ENCODE results near the gene B3GALT4. TPM values are rescaled to one million over a fixed set of nuclear protein-coding genes. Genes with fewer than 3 reads are reported as not detected.

The B3GALT4 gene
- total and polyA plus RNA-seq, 2 experiments from 2014 or later = 2.6 to 2.7 TPM

- peaks cover 41% of the 10 kb centered on the region for H3K36me3 ChIP-seq (ENCODE audit: low read depth)
- H3F3A ChIP-seq (ENCODE audit: insufficient read depth) = peaks cover 56% of the 10 kb centered on the region
- no peaks in the 10 kb centered on the region for H3K27me3 ChIP-seq (replicated peaks; ENCODE audit: insufficient read depth)
- in situ Hi-C loops (cut with MboI) = no loop called here
- H3K4me2 ChIP-seq (ENCODE audit: unreplicated experiment) = no peak overlapping the region
- peaks cover 4% of the 10 kb centered on the region; the same call in 1 of the 2 replicates for H4K20me1 ChIP-seq (ENCODE audit: insufficient read depth)
- H3K27ac ChIP-seq = peak overlapping the region; percentile 40
- no peaks in the 10 kb centered on the region for H3K9me2 ChIP-seq (ENCODE audit: insufficient read depth)
- 70 to 74% methylated on average over 37 to 39 of the region's 39 CpGs for WGBS, 2 experiments (ENCODE audit: low coverage in 1 of 2, low lambda C conversion rate in 2 of 2, missing lambda C conversion rate in 2 of 2)
- no peak overlapping the region for H2AFZ ChIP-seq
- H3K4me3 ChIP-seq = peak overlapping the region; percentile 61
- H3K9ac ChIP-seq = peak overlapping the region; percentile 88
- DNase-seq = peak; percentile 19
- H3K9me3 ChIP-seq (ENCODE audit: low read depth) = no peaks in the 10 kb centered on the region
- TF ChIP-seq EZH2phosphoT487 (IDR thresholded peaks at IDR 0.05; ENCODE audit: insufficient read depth, low read depth) (no peak), EZH2 (IDR thresholded peaks at IDR 0.05; ENCODE audit: insufficient read depth, poor library complexity, severe bottlenecking) (no peak)
- peaks cover 37% of the 10 kb centered on the region for H3K79me2 ChIP-seq (ENCODE audit: insufficient read depth)
- peaks cover 35% of the 10 kb centered on the region for H3K4me1 ChIP-seq (ENCODE audit: insufficient read depth)
Observed at GRCh38 chr6:33277663-33278391, 904 bp downstream of the B3GALT4 start.

DNA sequence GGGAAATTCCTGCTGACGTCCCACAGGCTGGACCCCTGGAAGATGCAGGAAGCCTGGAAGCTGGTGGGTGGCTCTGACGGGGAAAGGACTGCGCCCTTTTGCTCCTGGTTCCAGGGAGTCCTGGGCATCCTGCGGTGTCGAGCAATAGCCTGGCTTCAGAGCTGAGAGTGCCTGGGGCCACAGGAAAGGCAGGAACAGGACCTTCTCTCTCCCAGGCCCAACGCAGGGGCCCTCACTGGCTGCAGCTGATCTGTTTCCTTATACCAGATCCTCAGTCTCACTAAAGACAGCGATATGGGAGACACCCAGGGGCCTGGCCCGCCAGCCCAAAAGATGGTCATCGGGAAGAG, 1.4 kb downstream of the B3GALT4 start:
- peaks cover 37% of the 10 kb centered on the region for H3K79me2 ChIP-seq (ENCODE audit: insufficient read depth)
- H3F3A ChIP-seq (ENCODE audit: insufficient read depth) = peaks cover 50% of the 10 kb centered on the region
- no peak overlapping the region for H2AFZ ChIP-seq
- in situ Hi-C loops (cut with MboI) = no loop called here
- peaks cover 40% of the 10 kb centered on the region for H3K36me3 ChIP-seq (ENCODE audit: low read depth)
- H3K9ac ChIP-seq = no peak overlapping the region
- H3K4me2 ChIP-seq (ENCODE audit: unreplicated experiment) = no peak overlapping the region
- H3K9me2 ChIP-seq (ENCODE audit: insufficient read depth) = no peaks in the 10 kb centered on the region
- no peak overlapping the region for H3K4me3 ChIP-seq
- WGBS, 2 experiments (ENCODE audit: low coverage in 1 of 2, low lambda C conversion rate in 2 of 2, missing lambda C conversion rate in 2 of 2) = 72 to 73% methylated on average over 9 of the region's 9 CpGs
- H3K27me3 ChIP-seq (replicated peaks; ENCODE audit: insufficient read depth) = no peaks in the 10 kb centered on the region
- no peak overlapping the region for H3K27ac ChIP-seq
- H4K20me1 ChIP-seq (ENCODE audit: insufficient read depth) = peaks cover 4% of the 10 kb centered on the region; the same call in 1 of the 2 replicates
- TF ChIP-seq EZH2phosphoT487 (IDR thresholded peaks at IDR 0.05; ENCODE audit: insufficient read depth, low read depth) = no peak
- TF ChIP-seq EZH2 (IDR thresholded peaks at IDR 0.05; ENCODE audit: insufficient read depth, poor library complexity, severe bottlenecking) = no peak
- no peaks in the 10 kb centered on the region for H3K9me3 ChIP-seq (ENCODE audit: low read depth)
- DNase-seq = peak; percentile 40
- H3K4me1 ChIP-seq (ENCODE audit: insufficient read depth) = peaks cover 33% of the 10 kb centered on the region

- Histone ChIP-seq H3F3A (ENCODE audit: insufficient read depth) (peaks cover 46% of the 10 kb centered on the region), H4K20me1 (ENCODE audit: insufficient read depth) (peaks cover 3% of the 10 kb centered on the region; the same call in 1 of the 2 replicates), H3K27me3 (replicated peaks; ENCODE audit: insufficient read depth) (no peaks in the 10 kb centered on the region), H3K79me2 (ENCODE audit: insufficient read depth) (peaks cover 37% of the 10 kb centered on the region), H3K36me3 (ENCODE audit: low read depth) (peaks cover 40% of the 10 kb centered on the region), H3K9me2 (ENCODE audit: insufficient read depth) (no peaks in the 10 kb centered on the region), H3K9ac (no peak overlapping the region), H3K4me3 (no peak overlapping the region), H3K9me3 (ENCODE audit: low read depth) (no peaks in the 10 kb centered on the region), H3K4me1 (ENCODE audit: insufficient read depth) (peaks cover 28% of the 10 kb centered on the region), H3K4me2 (ENCODE audit: unreplicated experiment) (no peak overlapping the region), H3K27ac (no peak overlapping the region), H2AFZ (no peak overlapping the region)
- in situ Hi-C loops (cut with MboI) = no loop called here
- 92% methylated on average over 3 of the region's 3 CpGs for WGBS, 2 experiments (ENCODE audit: low coverage in 1 of 2, low lambda C conversion rate in 2 of 2, missing lambda C conversion rate in 2 of 2)
- no peak for TF ChIP-seq EZH2 (IDR thresholded peaks at IDR 0.05; ENCODE audit: insufficient read depth, poor library complexity, severe bottlenecking)
- TF ChIP-seq EZH2phosphoT487 (IDR thresholded peaks at IDR 0.05; ENCODE audit: insufficient read depth, low read depth) = no peak
- DNase-seq = no peak
Observed at GRCh38 chr6:33278810-33279209, 1.9 kb downstream of the B3GALT4 start.

- no peaks in the 10 kb centered on the region for H3K9me3 ChIP-seq (ENCODE audit: low read depth)
- H3K79me2 ChIP-seq (ENCODE audit: insufficient read depth) = peaks cover 36% of the 10 kb centered on the region
- H3K4me3 ChIP-seq = no peak overlapping the region
- no peak for DNase-seq
- H4K20me1 ChIP-seq (ENCODE audit: insufficient read depth) = no peaks in the 10 kb centered on the region; the same call in 1 of the 2 replicates
- peaks cover 41% of the 10 kb centered on the region for H3F3A ChIP-seq (ENCODE audit: insufficient read depth)
- H3K9me2 ChIP-seq (ENCODE audit: insufficient read depth) = no peaks in the 10 kb centered on the region
- H3K4me1 ChIP-seq (ENCODE audit: insufficient read depth) = peaks cover 24% of the 10 kb centered on the region
- H3K9ac ChIP-seq = no peak overlapping the region
- H3K27ac ChIP-seq = no peak overlapping the region
- no peaks in the 10 kb centered on the region for H3K27me3 ChIP-seq (replicated peaks; ENCODE audit: insufficient read depth)
- no peak overlapping the region for H2AFZ ChIP-seq
- no peak for TF ChIP-seq EZH2 (IDR thresholded peaks at IDR 0.05; ENCODE audit: insufficient read depth, poor library complexity, severe bottlenecking)
- no peak for TF ChIP-seq EZH2phosphoT487 (IDR thresholded peaks at IDR 0.05; ENCODE audit: insufficient read depth, low read depth)
- no peak overlapping the region for H3K4me2 ChIP-seq (ENCODE audit: unreplicated experiment)
- in situ Hi-C loops (cut with MboI) = no loop called here
- peaks cover 40% of the 10 kb centered on the region for H3K36me3 ChIP-seq (ENCODE audit: low read depth)
- WGBS, 2 experiments (ENCODE audit: low coverage in 1 of 2, low lambda C conversion rate in 2 of 2, missing lambda C conversion rate in 2 of 2) = 71 to 73% methylated on average over 13 of the region's 13 CpGs
Observed at GRCh38 chr6:33279257-33279695, 2.4 kb downstream of the B3GALT4 start.

Data from GM23248 (cell line).